Stimulated activated CD8-positive, alpha-beta memory T cell treated with anti-CD3 and anti-CD28 coated beads, Interleukin-4, amount 100 ng/mL, for 48 hours (primary cell): Measurements from ENCODE around the gene RBMS3.
A peak's percentile ranks its signal among the peaks of the same experiment; 100 is the strongest.
"Not testable (repeated sequence)": the region's sequence is repeated elsewhere in the genome, so short reads cannot be mapped to it uniquely, and the experiment has no call there.

Source experiments
- DNase-seq: peaks from one replicate; pipeline ENCODE4 v3.0.0-alpha.2; 2020

Gene RBMS3

GRCh38 chr3:29991198-29991597, 710.3 kb downstream of the RBMS3 start:
- DNase-seq = no peak

GRCh38 chr3:30002797-30003196, 721.9 kb downstream of the RBMS3 start:
- no peak for DNase-seq

GRCh38 chr3:30003741-30004140, 722.9 kb downstream of the RBMS3 start:
- DNase-seq = no peak

GRCh38 chr3:30004481-30004880, 723.6 kb downstream of the RBMS3 start:
- DNase-seq = no peak

GRCh38 chr3:30006111-30006510, 725.2 kb downstream of the RBMS3 start:
- no peak for DNase-seq

- DNase-seq = no peak
Measured at GRCh38 chr3:30007668-30008067, 726.8 kb downstream of the RBMS3 start.

GRCh38 chr3:30011237-30011803, 730.4 kb downstream of the RBMS3 start:
- DNase-seq = no peak

GRCh38 chr3:30012941-30013543, 732.2 kb downstream of the RBMS3 start:
- peak; percentile 77 for DNase-seq

- DNase-seq = no peak
Measured at GRCh38 chr3:30017901-30018300, 737.0 kb downstream of the RBMS3 start.

- no peak for DNase-seq
Measured at GRCh38 chr3:30020380-30020779, 739.5 kb downstream of the RBMS3 start.

GRCh38 chr3:30024466-30024865, 743.6 kb downstream of the RBMS3 start:
- DNase-seq = no peak

GRCh38 chr3:30026851-30027250, 746.0 kb downstream of the RBMS3 start:
- DNase-seq = no peak

GRCh38 chr3:30034246-30034991, 753.5 kb downstream of the RBMS3 start:
- DNase-seq = no peak

GRCh38 chr3:30035935-30036567, 755.2 kb downstream of the RBMS3 start:
- DNase-seq = no peak

- DNase-seq = no peak
Measured at GRCh38 chr3:30040126-30040525, 759.3 kb downstream of the RBMS3 start.

GRCh38 chr3:30041481-30041880, 760.6 kb downstream of the RBMS3 start:
- not testable (repeated sequence) for DNase-seq

GRCh38 chr3:30042274-30042859, 761.5 kb downstream of the RBMS3 start:
- DNase-seq = peak; percentile 62

- DNase-seq = no peak
Measured at GRCh38 chr3:30042916-30043555, 762.2 kb downstream of the RBMS3 start.

GRCh38 chr3:30044515-30044914, 763.6 kb downstream of the RBMS3 start:
- no peak for DNase-seq

GRCh38 chr3:30048431-30048830, 767.6 kb downstream of the RBMS3 start:
- DNase-seq = no peak

- DNase-seq = not testable (repeated sequence)
Measured at GRCh38 chr3:30050116-30050515, 769.2 kb downstream of the RBMS3 start.

- no peak for DNase-seq
Measured at GRCh38 chr3:30059240-30059639, 778.4 kb downstream of the RBMS3 start.
